ENCODE data around the gene SHISA5.
A peak's percentile ranks its signal among the peaks of the same experiment; 100 is the strongest.
"Not testable (repeated sequence)": the region's sequence is repeated elsewhere in the genome, so short reads cannot be mapped to it uniquely, and the experiment has no call there.

Gene SHISA5

DNA sequence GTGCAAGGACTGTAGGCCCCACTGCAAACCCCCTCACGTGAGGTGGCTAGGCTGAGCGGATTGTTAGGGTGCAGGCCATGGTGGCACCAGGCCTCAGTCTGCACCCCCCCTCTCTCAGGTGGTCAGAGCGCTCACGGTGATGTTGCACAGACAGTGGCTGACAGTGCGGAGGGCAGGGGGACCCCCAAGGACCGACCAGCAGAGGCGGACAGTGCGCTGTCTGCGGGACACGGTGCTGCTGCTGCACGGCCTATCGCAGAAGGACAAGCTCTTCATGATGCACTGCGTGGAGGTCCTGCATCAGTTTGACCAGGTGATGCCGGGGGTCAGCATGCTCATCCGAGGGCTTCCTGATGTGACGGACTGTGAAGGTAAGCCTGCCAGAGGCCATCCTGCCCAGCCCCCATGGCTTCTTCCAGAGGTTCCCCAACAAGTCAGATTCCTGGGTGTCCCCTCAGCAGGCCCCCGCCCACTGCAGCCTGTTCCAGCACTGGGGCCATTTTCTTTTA is 39.2 kb downstream of the SHISA5 start:
- Histone ChIP-seq H3K4me1 (ENCODE audit: insufficient read depth, poor library complexity, severe bottlenecking) (peaks cover 10% of the 10 kb centered on the region), H3K4me3 (ENCODE audit: severe bottlenecking) (no peak overlapping the region), H3K27me3 (ENCODE audit: insufficient read depth, poor library complexity, severe bottlenecking) (no peaks in the 10 kb centered on the region), H3K9me3 (ENCODE audit: severe bottlenecking) (no peaks in the 10 kb centered on the region), H3K27ac (ENCODE audit: poor library complexity, severe bottlenecking) (peak overlapping the region; percentile 92), H3K36me3 (ENCODE audit: low read depth) (peaks cover 39% of the 10 kb centered on the region)
- TF ChIP-seq, protein P1, sequence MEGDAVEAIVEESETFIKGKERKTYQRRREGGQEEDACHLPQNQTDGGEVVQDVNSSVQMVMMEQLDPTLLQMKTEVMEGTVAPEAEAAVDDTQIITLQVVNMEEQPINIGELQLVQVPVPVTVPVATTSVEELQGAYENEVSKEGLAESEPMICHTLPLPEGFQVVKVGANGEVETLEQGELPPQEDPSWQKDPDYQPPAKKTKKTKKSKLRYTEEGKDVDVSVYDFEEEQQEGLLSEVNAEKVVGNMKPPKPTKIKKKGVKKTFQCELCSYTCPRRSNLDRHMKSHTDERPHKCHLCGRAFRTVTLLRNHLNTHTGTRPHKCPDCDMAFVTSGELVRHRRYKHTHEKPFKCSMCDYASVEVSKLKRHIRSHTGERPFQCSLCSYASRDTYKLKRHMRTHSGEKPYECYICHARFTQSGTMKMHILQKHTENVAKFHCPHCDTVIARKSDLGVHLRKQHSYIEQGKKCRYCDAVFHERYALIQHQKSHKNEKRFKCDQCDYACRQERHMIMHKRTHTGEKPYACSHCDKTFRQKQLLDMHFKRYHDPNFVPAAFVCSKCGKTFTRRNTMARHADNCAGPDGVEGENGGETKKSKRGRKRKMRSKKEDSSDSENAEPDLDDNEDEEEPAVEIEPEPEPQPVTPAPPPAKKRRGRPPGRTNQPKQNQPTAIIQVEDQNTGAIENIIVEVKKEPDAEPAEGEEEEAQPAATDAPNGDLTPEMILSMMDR (IDR thresholded peaks at IDR 0.05; ENCODE audit: poor library complexity, severe bottlenecking), result no peak
- ATAC-seq (ENCODE audit: low read depth) (no peak), DNase-seq (ENCODE audit: low spot score) (no peak)

DNA sequence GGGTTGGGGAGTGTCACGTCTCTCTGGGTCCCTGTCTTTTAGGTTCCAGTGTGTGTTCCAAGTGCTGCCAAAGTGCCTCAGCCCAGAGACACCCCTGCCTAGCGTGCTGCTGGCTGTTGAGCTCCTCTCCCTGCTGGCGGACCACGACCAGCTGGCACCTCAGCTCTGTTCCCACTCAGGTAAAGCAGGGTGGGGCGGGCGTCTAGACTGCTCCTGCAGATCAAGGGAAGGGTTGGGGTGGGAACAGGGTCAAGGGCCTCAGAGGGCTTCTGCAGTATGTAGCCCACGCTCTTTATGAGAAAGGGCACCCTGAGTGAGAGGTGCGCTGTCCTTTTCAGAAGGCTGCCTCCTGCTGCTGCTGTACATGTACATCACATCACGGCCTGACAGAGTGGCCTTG is 40.3 kb downstream of the SHISA5 start:
- H3K36me3 ChIP-seq (ENCODE audit: low read depth), result peaks cover 45% of the 10 kb centered on the region
- H3K27ac ChIP-seq (ENCODE audit: poor library complexity, severe bottlenecking), result no peak overlapping the region
- no peaks in the 10 kb centered on the region for H3K9me3 ChIP-seq (ENCODE audit: severe bottlenecking)
- H3K27me3 ChIP-seq (ENCODE audit: insufficient read depth, poor library complexity, severe bottlenecking), result no peaks in the 10 kb centered on the region
- TF ChIP-seq, protein P1 (IDR thresholded peaks at IDR 0.05; ENCODE audit: poor library complexity, severe bottlenecking), result no peak
- no peak overlapping the region for H3K4me3 ChIP-seq (ENCODE audit: severe bottlenecking)
- DNase-seq (ENCODE audit: low spot score) (no peak), ATAC-seq (ENCODE audit: low read depth) (no peak)
- peaks cover 10% of the 10 kb centered on the region for H3K4me1 ChIP-seq (ENCODE audit: insufficient read depth, poor library complexity, severe bottlenecking)

DNA sequence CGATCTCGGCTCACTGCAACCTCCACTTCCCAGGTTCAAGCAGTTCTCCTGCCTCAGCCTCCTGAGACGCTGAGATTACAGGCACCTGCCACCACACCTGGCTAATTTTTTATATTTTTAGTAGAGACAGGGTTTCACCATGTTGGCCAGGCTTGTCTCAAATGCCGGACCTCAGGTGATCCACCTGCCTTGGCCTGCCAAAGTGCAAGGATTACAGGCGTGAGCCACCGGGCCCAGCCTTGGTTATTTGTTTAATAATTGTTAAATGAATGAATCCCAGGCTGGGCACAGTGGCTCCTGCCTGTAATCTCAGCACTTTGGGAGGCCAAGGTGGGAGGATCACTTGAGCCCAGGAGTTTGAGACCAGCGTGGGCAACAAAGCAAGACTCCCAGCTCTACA is 42.2 kb downstream of the SHISA5 start:
- DNase-seq (ENCODE audit: low spot score); ATAC-seq (ENCODE audit: low read depth); H3K27ac ChIP-seq (ENCODE audit: poor library complexity, severe bottlenecking); H3K9me3 ChIP-seq (ENCODE audit: severe bottlenecking); H3K27me3 ChIP-seq (ENCODE audit: insufficient read depth, poor library complexity, severe bottlenecking); H3K4me1 ChIP-seq (ENCODE audit: insufficient read depth, poor library complexity, severe bottlenecking); H3K4me3 ChIP-seq (ENCODE audit: severe bottlenecking): not testable (repeated sequence)
- peaks cover 42% of the 10 kb centered on the region for H3K36me3 ChIP-seq (ENCODE audit: low read depth)

DNA sequence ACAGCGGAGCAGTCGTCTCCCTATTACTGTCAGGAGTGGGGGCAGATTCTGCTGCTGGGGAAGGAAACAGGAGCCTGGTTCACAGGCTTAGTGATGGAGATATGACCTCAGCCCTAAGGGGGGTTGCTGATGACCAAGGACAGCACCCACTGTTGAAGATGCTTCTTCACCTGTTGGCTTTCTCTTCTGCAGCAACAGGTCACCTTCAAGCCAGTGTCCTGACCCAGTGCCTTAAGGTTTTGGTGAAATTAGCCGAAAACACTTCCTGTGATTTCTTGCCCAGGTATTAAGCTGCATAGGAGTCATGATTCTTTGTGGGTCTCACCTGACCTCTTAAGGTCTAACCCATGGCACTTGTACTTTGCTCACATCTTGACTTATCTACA is 43.5 kb downstream of the SHISA5 start:
- H3K36me3 ChIP-seq (ENCODE audit: low read depth), result peaks cover 49% of the 10 kb centered on the region
- no peak for ATAC-seq (ENCODE audit: low read depth)
- TF ChIP-seq, protein P1 (IDR thresholded peaks at IDR 0.05; ENCODE audit: poor library complexity, severe bottlenecking), result no peak
- H3K27me3 ChIP-seq (ENCODE audit: insufficient read depth, poor library complexity, severe bottlenecking), result no peaks in the 10 kb centered on the region
- H3K9me3 ChIP-seq (ENCODE audit: severe bottlenecking), result no peaks in the 10 kb centered on the region
- DNase-seq (ENCODE audit: low spot score), result no peak
- H3K4me3 ChIP-seq (ENCODE audit: severe bottlenecking), result no peak overlapping the region
- peaks cover 4% of the 10 kb centered on the region for H3K4me1 ChIP-seq (ENCODE audit: insufficient read depth, poor library complexity, severe bottlenecking)
- H3K27ac ChIP-seq (ENCODE audit: poor library complexity, severe bottlenecking), result no peak overlapping the region

DNA sequence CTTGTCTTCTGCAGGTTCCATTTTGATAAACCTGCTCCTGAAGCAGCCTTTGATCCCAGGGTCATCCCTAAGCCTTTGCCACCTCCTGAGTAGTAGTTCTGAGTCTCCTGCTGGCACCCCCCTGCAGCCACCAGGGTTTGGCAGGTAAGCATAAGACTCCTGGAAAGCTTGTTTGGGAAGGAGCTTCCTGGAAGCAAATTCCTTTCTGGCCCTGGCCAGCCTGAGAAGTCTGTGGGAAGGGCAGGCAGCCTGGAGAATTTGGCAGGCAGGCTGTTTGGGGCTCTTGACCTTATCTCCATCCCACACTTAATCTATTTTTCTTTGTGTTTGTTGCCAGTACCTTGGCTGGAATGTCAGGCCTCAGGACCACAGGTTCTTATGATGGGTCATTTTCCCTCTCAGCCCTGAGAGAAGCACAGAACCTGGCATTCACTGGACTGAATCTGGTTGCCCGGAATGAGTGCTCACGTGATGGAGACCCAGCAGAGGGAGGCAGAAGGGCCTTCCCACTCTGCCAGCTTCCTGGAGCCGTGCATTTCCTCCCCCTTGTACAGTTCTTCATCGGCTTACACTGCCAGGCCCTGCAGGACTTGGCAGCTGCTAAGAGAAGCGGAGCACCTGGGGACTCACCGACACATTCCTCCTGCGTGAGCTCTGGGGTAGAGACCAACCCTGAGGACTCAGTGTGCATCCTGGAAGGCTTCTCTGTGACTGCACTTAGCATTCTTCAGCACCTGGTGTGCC is 44.0 kb downstream of the SHISA5 start:
- no peaks in the 10 kb centered on the region for H3K4me1 ChIP-seq (ENCODE audit: insufficient read depth, poor library complexity, severe bottlenecking)
- no peaks in the 10 kb centered on the region for H3K27me3 ChIP-seq (ENCODE audit: insufficient read depth, poor library complexity, severe bottlenecking)
- H3K9me3 ChIP-seq (ENCODE audit: severe bottlenecking), result no peaks in the 10 kb centered on the region
- DNase-seq (ENCODE audit: low spot score) (no peak), ATAC-seq (ENCODE audit: low read depth) (no peak)
- no peak overlapping the region for H3K27ac ChIP-seq (ENCODE audit: poor library complexity, severe bottlenecking)
- H3K4me3 ChIP-seq (ENCODE audit: severe bottlenecking), result no peak overlapping the region
- TF ChIP-seq, protein P1 (IDR thresholded peaks at IDR 0.05; ENCODE audit: poor library complexity, severe bottlenecking), result no peak
- peaks cover 55% of the 10 kb centered on the region for H3K36me3 ChIP-seq (ENCODE audit: low read depth)

Data from RWPE2 (cell line).